Naive thymus-derived CD4-positive, alpha-beta T cell (primary cell): ENCODE data around the gene TRO. TPM values are rescaled to one million over a fixed set of nuclear protein-coding genes. Genes with fewer than 3 reads are reported as not detected.
A peak's percentile ranks its signal among the peaks of the same experiment; 100 is the strongest.

Experiments
- ATAC-seq: fragments of 150-1000 bp; cut with Tn5 transposase; 2 replicates; pipeline ENCODE4 v1.10.0; 2021; ENCODE audit warnings: mild to moderate bottlenecking, moderate library complexity
- CTCF ChIA-PET: fragments of 350-600 bp; sonication (Branson Sonifier 250); formaldehyde crosslinking; loops from one replicate; lab custom pipeline; 2021; ENCODE audit warnings: antibody characterized with exemption; lab: Charles Lee
- POLR2A ChIA-PET: fragments of 350-600 bp; sonication (Branson Sonifier 250); formaldehyde crosslinking; loops from one replicate; lab custom pipeline; 2021; ENCODE audit warnings: antibody characterized with exemption, inconsistent platforms; lab: Charles Lee
- DNase-seq, 9 donors: peaks; one replicate each; pipeline versions ENCODE4 v3.0.0 to v3.0.0-alpha.2; 2020 to 2022; ENCODE audit warnings: mixed read lengths in 1 of 9
- H3K27ac ChIP-seq: one replicate; pipeline ENCODE4 v1.7.0; 2013; ENCODE audit warnings: mild to moderate bottlenecking, low read depth, low read length, moderate library complexity
- H3K27me3 ChIP-seq, 2 donors: one replicate each; pipeline ENCODE4 v1.7.0; 2013; ENCODE audit warnings: low read length in 2 of 2, mild to moderate bottlenecking in 2 of 2, moderate library complexity in 2 of 2; ENCODE audit not compliant: control insufficient read depth in 2 of 2, insufficient read depth in 2 of 2
- H3K36me3 ChIP-seq, 3 experiments: 1 replicate in 2 of 3; 2 replicates in 1 of 3; pipeline ENCODE4 v1.7.0; 2013; ENCODE audit warnings: low read length in 3 of 3, mild to moderate bottlenecking in 3 of 3, moderate library complexity in 1 of 3; ENCODE audit not compliant: insufficient read depth in 3 of 3, control insufficient read depth in 2 of 3
- H3K4me1 ChIP-seq, 2 donors: one replicate each; pipeline ENCODE4 v1.7.0; 2013; ENCODE audit warnings: low read length in 2 of 2, mild to moderate bottlenecking in 2 of 2, moderate library complexity in 1 of 2; ENCODE audit not compliant: control insufficient read depth in 2 of 2, insufficient read depth in 2 of 2
- H3K4me3 ChIP-seq: 2 replicates; pipeline ENCODE4 v1.7.0; 2013; ENCODE audit warnings: mild to moderate bottlenecking, low read length
- H3K9me3 ChIP-seq, 3 experiments: 1 replicate in 2 of 3; 2 replicates in 1 of 3; pipeline ENCODE4 v1.7.0; 2013; ENCODE audit warnings: low read length in 3 of 3; ENCODE audit not compliant: control insufficient read depth in 2 of 3
- H3K27ac Mint-ChIP-seq, 9 donors: one replicate each; pipeline ENCODE4 v1.8.0; 2020 to 2022; ENCODE audit warnings: mixed read lengths in 9 of 9, mild to moderate bottlenecking in 8 of 9, moderate library complexity in 5 of 9, inconsistent platforms in 2 of 9
- H3K27me3 Mint-ChIP-seq, 5 donors: one replicate each; pipeline ENCODE4 v1.8.0; 2021 to 2022; ENCODE audit warnings: mixed read lengths in 5 of 5, mild to moderate bottlenecking in 1 of 5
- H3K36me3 Mint-ChIP-seq, 5 donors: one replicate each; pipeline ENCODE4 v1.8.0; 2020 to 2022; ENCODE audit warnings: mixed read lengths in 5 of 5, mild to moderate bottlenecking in 3 of 5, inconsistent platforms in 1 of 5
- H3K4me1 Mint-ChIP-seq, 7 donors: one replicate each; pipeline ENCODE4 v1.8.0; 2020 to 2022; ENCODE audit warnings: mixed read lengths in 7 of 7, mild to moderate bottlenecking in 3 of 7, inconsistent platforms in 1 of 7
- H3K4me3 Mint-ChIP-seq, 10 donors: one replicate each; pipeline ENCODE4 v1.8.0; 2020 to 2022; ENCODE audit warnings: mild to moderate bottlenecking in 10 of 10, mixed read lengths in 10 of 10, moderate library complexity in 6 of 10, inconsistent platforms in 2 of 10
- H3K9me3 Mint-ChIP-seq, 11 donors: one replicate each; pipeline ENCODE4 v1.8.0; 2020 to 2022; ENCODE audit warnings: mixed read lengths in 11 of 11, mild to moderate bottlenecking in 4 of 11, inconsistent platforms in 1 of 11, moderate library complexity in 1 of 11
- intact Hi-C, 2 donors: fragments of 100-400 bp; cut with micrococcal nuclease; formaldehyde crosslinking; loops; one replicate each; pipeline ENCODE4 v1.15.1; 2023
- polyA plus RNA-seq, 2 donors: library from polyadenylated mRNA; unstranded; fragments of 300-500 nt; fragmentation: Illumina TruSeq; gene quantifications; one replicate each; pipeline ENCODE4 v1.2.3, GENCODE V29; 2021
- total RNA-seq, 6 experiments: library from RNA in 5 of 6; stranded (reverse) in 5 of 6; gene quantifications; 1 replicate in 5 of 6; 2 replicates in 1 of 6; pipeline ENCODE4 v1.2.3 and lab custom pipeline; 2021 to 2026

The TRO gene
- total RNA-seq (1 to 10 TPM in 4 of 5 experiments, under 1 TPM in 1; 0.61 to 4.3 (median 2.4) TPM), polyA plus RNA-seq (1 to 10 TPM in 1 of 2 donors, under 1 TPM in 1; 0.84 to 1.0 TPM), total RNA-seq (lab: John Stamatoyannopoulos, UW) (2.8 reads per million, percentile 15 among the genes with 10 or more reads in this experiment)

- Mint-ChIP-seq H3K4me1 (peaks cover 11 to 23% (median 16%) of the 10 kb centered on the region in 7 donors), H3K27ac (peak within 1 kb of the TSS; percentile 12 to 94 (median 84)), H3K9me3 (no peaks in the 10 kb centered on the region), H3K4me3 (peak within 1 kb of the TSS; percentile 79 to 96 (median 92)), H3K36me3 (no peaks in the 10 kb centered on the region), H3K27me3 (peaks cover 0 to 13% (median 0%) of the 10 kb centered on the region in 5 donors)
- H3K4me3 ChIP-seq: peak within 1 kb of the TSS; percentile 71
- CTCF ChIA-PET: no interaction called here
- no peaks in the 10 kb centered on the region for H3K9me3 ChIP-seq
- peaks cover 0 to 9% of the 10 kb centered on the region in 2 donors for H3K4me1 ChIP-seq
- peak in 1 of 9 donors; percentile 3 for DNase-seq
- H3K36me3 ChIP-seq: no peaks in the 10 kb centered on the region
- H3K27ac ChIP-seq: peak within 1 kb of the TSS; percentile 42
- POLR2A ChIA-PET: interaction anchor here (0.8 kb wide), 1 partner anchor 240 kb away, joined by 3 read pairs; no protein-coding TSS in a partner anchor
- ATAC-seq: peak; percentile 15
- H3K27me3 ChIP-seq: no peaks in the 10 kb centered on the region
- intact Hi-C loops: loop anchor here (1.0 to 5.0 kb wide), 3 partner anchors 44 to 79 kb away; partner anchors contain the start of gene APEX2 (in 1 of the 2)
Measured at GRCh38 chrX:54920610-54921426, at the start of gene TRO. TSS of gene TRO (plus strand) at chrX:54920824. CDS start at chrX:54922247, 1,423 bp downstream.

DNA sequence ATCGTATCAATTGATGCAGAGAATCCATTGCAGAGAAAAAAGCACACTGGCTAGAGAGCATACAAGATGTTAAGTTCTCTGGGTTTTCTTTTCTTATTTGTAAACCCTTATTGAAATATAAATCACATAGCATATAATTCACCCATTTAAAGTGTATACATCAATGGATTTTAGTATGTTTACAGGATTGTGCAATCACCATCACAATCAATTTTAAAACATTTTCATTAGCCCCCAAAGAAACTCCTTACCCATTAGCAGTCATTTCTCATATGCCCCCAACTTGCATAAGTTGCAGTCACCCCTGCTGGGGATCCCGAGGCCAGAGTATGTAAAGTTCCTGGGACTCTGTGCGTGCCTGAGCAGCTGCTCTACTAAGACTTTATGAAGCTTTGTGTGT is 34.9 kb upstream of the TRO start:
- H3K36me3 Mint-ChIP-seq: no peaks in the 10 kb centered on the region
- DNase-seq (no peak), ATAC-seq (no peak)
- peaks cover 0 to 9% (median 5%) of the 10 kb centered on the region in 5 donors for H3K27me3 Mint-ChIP-seq
- Histone ChIP-seq H3K9me3 (no peaks in the 10 kb centered on the region), H3K36me3 (no peaks in the 10 kb centered on the region), H3K27ac (no peak overlapping the region), H3K4me1 (no peaks in the 10 kb centered on the region), H3K27me3 (no peaks in the 10 kb centered on the region), H3K4me3 (no peak overlapping the region)
- ChIA-PET CTCF (no interaction called here), POLR2A (no interaction called here)
- no peak overlapping the region for H3K27ac Mint-ChIP-seq
- intact Hi-C loops: no loop called here
- H3K9me3 Mint-ChIP-seq: peaks cover 0 to 2% (median 0%) of the 10 kb centered on the region in 11 donors
- H3K4me1 Mint-ChIP-seq: no peaks in the 10 kb centered on the region
- H3K4me3 Mint-ChIP-seq: no peak overlapping the region

DNA sequence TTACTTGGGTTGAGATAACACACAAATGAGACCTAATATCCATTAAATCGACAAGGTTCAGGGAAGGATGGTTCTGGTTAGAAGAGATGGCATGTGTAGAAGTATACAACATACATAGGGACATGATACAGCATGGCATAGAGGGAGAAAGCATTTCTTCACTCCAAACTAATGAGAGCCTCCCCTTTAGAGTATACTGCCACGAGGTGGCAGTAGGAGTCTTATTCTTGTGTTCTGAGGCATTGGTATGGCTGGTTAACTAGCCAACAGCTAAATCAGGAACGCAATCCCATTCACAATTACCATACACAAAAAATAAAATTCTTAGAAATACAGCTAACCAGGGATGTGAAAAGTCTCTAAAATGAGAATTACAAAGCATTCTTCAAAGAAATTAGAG is 29.1 kb upstream of the TRO start:
- no peak overlapping the region for H3K4me3 Mint-ChIP-seq

DNA sequence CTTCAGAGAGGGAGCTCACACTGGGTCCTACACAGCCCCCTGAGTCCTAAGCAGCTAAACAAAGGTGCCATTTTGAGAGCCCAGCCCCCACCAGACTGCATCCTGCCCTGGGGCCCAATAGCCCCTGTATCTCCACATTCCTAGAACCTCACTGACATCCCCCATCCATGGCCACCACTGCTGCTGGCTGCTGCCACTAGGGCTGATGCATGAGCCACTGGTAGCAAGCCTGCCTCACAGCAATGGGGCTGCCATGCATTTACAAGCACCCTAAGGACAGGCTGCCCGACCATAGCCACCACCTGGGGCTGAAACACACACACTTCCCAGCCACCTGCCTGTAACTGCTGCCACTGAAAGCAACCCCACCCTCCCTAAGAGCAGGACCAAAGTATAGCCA is 26.5 kb upstream of the TRO start:
- Histone ChIP-seq H3K4me3 (no peak overlapping the region), H3K36me3 (no peaks in the 10 kb centered on the region), H3K27ac (no peak overlapping the region), H3K27me3 (no peaks in the 10 kb centered on the region), H3K4me1 (no peaks in the 10 kb centered on the region), H3K9me3 (no peaks in the 10 kb centered on the region)
- peaks cover 0 to 1% (median 0%) of the 10 kb centered on the region in 7 donors for H3K4me1 Mint-ChIP-seq
- H3K27ac Mint-ChIP-seq: no peak overlapping the region
- no peaks in the 10 kb centered on the region for H3K36me3 Mint-ChIP-seq
- peaks cover 0 to 22% (median 2%) of the 10 kb centered on the region in 11 donors for H3K9me3 Mint-ChIP-seq
- H3K4me3 Mint-ChIP-seq: no peak overlapping the region
- ATAC-seq: no peak
- H3K27me3 Mint-ChIP-seq: peaks cover 0 to 9% (median 0%) of the 10 kb centered on the region in 5 donors
- ChIA-PET CTCF (interaction anchor here (3.8 kb wide), 1 partner anchor 163 kb away, joined by 26 read pairs; no protein-coding TSS in a partner anchor), POLR2A (no interaction called here)
- intact Hi-C loops: loop anchor here in 1 of 2 donors (5.0 kb wide), 3 partner anchors 73 to 1833 kb away; partner anchors contain the start of genes NBDY and RRAGB
- no peak for DNase-seq

More for the DNA sequence above, 29.1 kb upstream of the TRO start:
- H3K27ac Mint-ChIP-seq: no peak overlapping the region
- intact Hi-C loops: loop anchor here (1.0 to 5.0 kb wide), 6 partner anchors 76 to 1836 kb away; partner anchors contain the start of genes NBDY (in 1 of the 2) and RRAGB (in 1 of the 2)
- no peaks in the 10 kb centered on the region for H3K36me3 Mint-ChIP-seq
- Histone ChIP-seq H3K27me3 (no peaks in the 10 kb centered on the region), H3K27ac (no peak overlapping the region), H3K9me3 (no peaks in the 10 kb centered on the region), H3K36me3 (no peaks in the 10 kb centered on the region), H3K4me1 (no peaks in the 10 kb centered on the region), H3K4me3 (no peak overlapping the region)
- H3K4me1 Mint-ChIP-seq: peaks cover 0 to 1% (median 0%) of the 10 kb centered on the region in 7 donors
- DNase-seq (peak in 7 of 9 donors; percentile 11 to 54 (median 40)), ATAC-seq (peak; percentile 60)
- ChIA-PET CTCF (interaction anchor here (0.6 to 3.8 kb wide), 6 partner anchors 108 to 1263 kb away, joined by 3 to 26 read pairs (median 3); partner anchors contain the start of gene APEX2), POLR2A (interaction anchor here (0.6 to 1.8 kb wide), 5 partner anchors 109 to 1017 kb away, joined by 3 to 5 read pairs (median 4); partner anchors contain the start of gene APEX2)
- H3K9me3 Mint-ChIP-seq: peaks cover 0 to 20% (median 2%) of the 10 kb centered on the region in 11 donors
- peaks cover 0 to 9% (median 4%) of the 10 kb centered on the region in 5 donors for H3K27me3 Mint-ChIP-seq

DNA sequence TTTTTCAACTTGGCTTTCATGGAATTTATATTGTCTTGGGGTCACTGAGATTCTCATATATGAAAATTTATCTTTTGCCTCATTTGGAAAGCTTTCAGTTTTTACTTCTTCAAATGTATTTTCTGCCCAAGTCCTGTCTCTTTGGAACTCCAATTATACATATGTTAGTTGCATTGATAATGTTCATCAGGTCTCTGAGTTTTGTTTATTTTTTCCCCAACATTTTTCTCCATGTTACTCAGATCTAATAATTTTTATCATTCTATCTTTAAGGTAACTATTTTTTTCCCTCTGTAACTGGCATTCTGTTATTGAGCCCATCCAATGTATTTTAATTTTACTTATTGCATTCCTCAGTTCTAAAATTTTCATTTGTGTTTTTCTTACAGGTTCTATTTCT is 10.7 kb upstream of the TRO start:
- no peak for ATAC-seq
- H3K4me3 Mint-ChIP-seq: no peak overlapping the region
- no peak overlapping the region for H3K27ac Mint-ChIP-seq
- no peaks in the 10 kb centered on the region for H3K4me1 Mint-ChIP-seq
- no peaks in the 10 kb centered on the region for H3K27me3 Mint-ChIP-seq
- Histone ChIP-seq H3K9me3 (no peaks in the 10 kb centered on the region), H3K4me3 (no peak overlapping the region), H3K36me3 (no peaks in the 10 kb centered on the region), H3K27ac (no peak overlapping the region), H3K27me3 (no peaks in the 10 kb centered on the region), H3K4me1 (no peaks in the 10 kb centered on the region)
- peaks cover 0 to 7% (median 0%) of the 10 kb centered on the region in 5 donors for H3K36me3 Mint-ChIP-seq
- no peak for DNase-seq
- H3K9me3 Mint-ChIP-seq: peaks cover 0 to 19% (median 5%) of the 10 kb centered on the region in 11 donors
- intact Hi-C loops: no loop called here
- ChIA-PET CTCF (no interaction called here), POLR2A (no interaction called here)

- intact Hi-C loops: loop anchor here (1.0 to 5.0 kb wide), 4 partner anchors 43 to 739 kb away; partner anchors contain the start of genes APEX2 (in 1 of the 2) and FAM120C (in 1 of the 2)
- Mint-ChIP-seq H3K27ac (peak overlapping the region; percentile 12 to 94 (median 84)), H3K4me1 (peaks cover 11 to 23% (median 16%) of the 10 kb centered on the region in 7 donors), H3K9me3 (peaks cover 0 to 2% (median 0%) of the 10 kb centered on the region in 11 donors), H3K36me3 (no peaks in the 10 kb centered on the region), H3K4me3 (peak overlapping the region; percentile 79 to 96 (median 92)), H3K27me3 (peaks cover 0 to 13% (median 0%) of the 10 kb centered on the region in 5 donors)
- ChIA-PET CTCF (no interaction called here), POLR2A (interaction anchor here (0.8 to 1.4 kb wide), 2 partner anchors 78 to 239 kb away, joined by 3 to 7 read pairs; partner anchors contain the start of gene APEX2)
- H3K4me1 ChIP-seq: peaks cover 0 to 9% of the 10 kb centered on the region in 2 donors
- peak overlapping the region; percentile 42 for H3K27ac ChIP-seq
- ATAC-seq (peak; percentile 85), DNase-seq (peak; percentile 18 to 61 (median 34))
- no peaks in the 10 kb centered on the region for H3K36me3 ChIP-seq
- no peaks in the 10 kb centered on the region for H3K27me3 ChIP-seq
- peak overlapping the region; percentile 71 for H3K4me3 ChIP-seq
- H3K9me3 ChIP-seq: no peaks in the 10 kb centered on the region
Measured at GRCh38 chrX:54921427-54922021, 900 bp downstream of the TRO start.
